Cardiac septum (tissue), 1 donor: Measurements from ENCODE around the gene ARL17A. TPM values are rescaled to one million over a fixed set of nuclear protein-coding genes. Genes with fewer than 3 reads are reported as not detected.
"Not testable (repeated sequence)": the region's sequence is repeated elsewhere in the genome, so short reads cannot be mapped to it uniquely, and the experiment has no call there.

ENCODE experiments used
- DNase-seq: peaks from one replicate; pipeline ENCODE4 v3.0.0-alpha.2; 2020; ENCODE audit warnings: low spot score
- intact Hi-C: fragments of 100-400 bp; cut with DNase I; formaldehyde crosslinking; loops from one replicate; pipeline ENCODE4 v1.14.0; 2022
- long read RNA-seq: library from polyadenylated mRNA; unstranded; transcript quantifications from one replicate; pipeline ENCODE4 v2.0.0, GENCODE V29; 2021
- total RNA-seq: library from RNA; stranded (reverse); fragmentation: NEBNext Ultra II Directional; extraction: Animal tissue kit (Norgen Biotek cat#: 25700); gene quantifications from one replicate; pipeline ENCODE4 v1.2.1, GENCODE V29; 2021
- donor health status: DM: no; HTN: no; CAD: no.

ARL17A gene
- total RNA-seq, result 4.8 TPM
- long read RNA-seq, partial matches to known transcripts, result 0 of 29 reads
- long read RNA-seq, other reads (novel, unspliced or antisense), result 27 of 29 reads

- intact Hi-C loops, result not testable (repeated sequence)
- DNase-seq, result peak; percentile 90
Observed at GRCh38 chr17:46579083-46580075, at the start of gene ARL17A. ARL17A (minus strand) TSS chr17:46579691; CDS start chr17:46576322, 3,369 bp downstream.

- DNase-seq, intact Hi-C loops: not testable (repeated sequence)
Observed at GRCh38 chr17:46628753-46629436, 49.4 kb upstream of the ARL17A start.

DNA sequence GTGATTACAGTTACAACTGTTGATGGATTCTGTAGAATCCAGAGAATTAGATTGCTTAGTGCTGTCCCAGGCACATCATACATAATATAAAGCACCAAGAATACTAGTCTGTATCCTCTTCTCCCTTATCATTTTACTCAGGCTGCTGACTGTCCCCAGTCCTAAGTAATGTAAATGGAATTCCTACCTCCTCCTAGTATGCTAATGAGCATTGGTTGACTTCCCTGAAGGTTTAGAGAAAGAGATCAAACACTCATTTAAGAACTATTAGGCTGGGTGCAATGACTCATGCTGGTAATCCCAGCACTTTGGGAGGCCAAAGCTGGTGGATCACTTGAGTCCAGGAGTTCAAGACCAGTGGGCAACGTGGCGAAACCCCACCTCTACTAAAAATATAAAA lies 48.0 kb upstream of the ARL17A start:
- DNase-seq, result not testable (repeated sequence)

DNA sequence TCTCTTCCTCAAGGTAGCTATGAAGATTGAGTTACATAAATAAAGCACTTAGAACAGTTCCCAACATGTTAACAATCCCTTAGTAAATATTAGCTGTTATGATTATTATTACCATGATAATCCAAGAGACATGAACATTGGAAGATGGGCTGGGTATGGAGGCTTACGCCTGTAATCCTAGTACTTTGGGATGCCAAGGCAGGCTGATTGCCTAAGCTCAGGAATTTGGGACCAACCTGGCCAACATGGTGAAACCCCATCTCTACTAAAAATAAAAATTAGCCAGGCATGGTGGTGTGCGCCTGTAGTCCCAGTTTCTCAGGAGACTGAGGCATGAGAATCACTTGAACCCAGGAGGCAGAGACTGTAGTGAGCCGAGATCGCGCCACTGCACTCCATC lies 45.2 kb upstream of the ARL17A start:
- DNase-seq, intact Hi-C loops: not testable (repeated sequence)

More for the DNA sequence above, 48.0 kb upstream of the ARL17A start:
- intact Hi-C loops, result not testable (repeated sequence)

DNA sequence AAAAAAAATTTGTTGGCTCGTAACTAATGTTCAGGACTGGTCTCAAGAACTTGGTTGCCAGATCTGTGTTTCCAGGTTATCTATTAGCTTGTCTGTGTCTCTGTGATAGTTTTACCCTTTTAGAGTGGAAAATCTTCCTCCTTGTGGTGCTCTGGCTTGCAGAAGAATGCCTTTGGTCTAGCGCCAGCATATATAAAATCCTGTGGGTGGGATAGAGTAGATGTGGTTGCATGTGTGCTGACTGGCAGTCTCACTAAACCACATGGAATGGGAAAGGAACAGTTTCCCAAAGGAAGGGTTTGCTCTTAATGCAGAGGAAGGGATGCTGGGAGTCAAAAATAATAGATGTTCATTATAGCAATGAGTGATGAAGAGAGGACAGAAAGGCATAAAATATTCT lies 44.3 kb upstream of the ARL17A start:
- intact Hi-C loops, result not testable (repeated sequence)

GRCh38 chr17:46618975-46619374 lies 39.5 kb upstream of the ARL17A start:
- intact Hi-C loops, DNase-seq: not testable (repeated sequence)

More for the DNA sequence above, 44.3 kb upstream of the ARL17A start:
- not testable (repeated sequence) for DNase-seq

- intact Hi-C loops, DNase-seq: not testable (repeated sequence)
Observed at GRCh38 chr17:46617121-46617520, 37.6 kb upstream of the ARL17A start.

- intact Hi-C loops, DNase-seq: not testable (repeated sequence)
Observed at GRCh38 chr17:46613876-46614275, 34.4 kb upstream of the ARL17A start.

- intact Hi-C loops, DNase-seq: not testable (repeated sequence)
Observed at GRCh38 chr17:46611304-46611703, 31.8 kb upstream of the ARL17A start.

GRCh38 chr17:46603125-46603524 lies 23.6 kb upstream of the ARL17A start:
- DNase-seq, intact Hi-C loops: not testable (repeated sequence)

GRCh38 chr17:46600767-46601166 lies 21.3 kb upstream of the ARL17A start:
- intact Hi-C loops, DNase-seq: not testable (repeated sequence)

GRCh38 chr17:46598344-46598931 lies 18.9 kb upstream of the ARL17A start:
- intact Hi-C loops, result not testable (repeated sequence)

GRCh38 chr17:46591332-46591731 lies 11.8 kb upstream of the ARL17A start:
- DNase-seq, intact Hi-C loops: not testable (repeated sequence)

More at GRCh38 chr17:46598344-46598931, 18.9 kb upstream of the ARL17A start:
- not testable (repeated sequence) for DNase-seq

DNA sequence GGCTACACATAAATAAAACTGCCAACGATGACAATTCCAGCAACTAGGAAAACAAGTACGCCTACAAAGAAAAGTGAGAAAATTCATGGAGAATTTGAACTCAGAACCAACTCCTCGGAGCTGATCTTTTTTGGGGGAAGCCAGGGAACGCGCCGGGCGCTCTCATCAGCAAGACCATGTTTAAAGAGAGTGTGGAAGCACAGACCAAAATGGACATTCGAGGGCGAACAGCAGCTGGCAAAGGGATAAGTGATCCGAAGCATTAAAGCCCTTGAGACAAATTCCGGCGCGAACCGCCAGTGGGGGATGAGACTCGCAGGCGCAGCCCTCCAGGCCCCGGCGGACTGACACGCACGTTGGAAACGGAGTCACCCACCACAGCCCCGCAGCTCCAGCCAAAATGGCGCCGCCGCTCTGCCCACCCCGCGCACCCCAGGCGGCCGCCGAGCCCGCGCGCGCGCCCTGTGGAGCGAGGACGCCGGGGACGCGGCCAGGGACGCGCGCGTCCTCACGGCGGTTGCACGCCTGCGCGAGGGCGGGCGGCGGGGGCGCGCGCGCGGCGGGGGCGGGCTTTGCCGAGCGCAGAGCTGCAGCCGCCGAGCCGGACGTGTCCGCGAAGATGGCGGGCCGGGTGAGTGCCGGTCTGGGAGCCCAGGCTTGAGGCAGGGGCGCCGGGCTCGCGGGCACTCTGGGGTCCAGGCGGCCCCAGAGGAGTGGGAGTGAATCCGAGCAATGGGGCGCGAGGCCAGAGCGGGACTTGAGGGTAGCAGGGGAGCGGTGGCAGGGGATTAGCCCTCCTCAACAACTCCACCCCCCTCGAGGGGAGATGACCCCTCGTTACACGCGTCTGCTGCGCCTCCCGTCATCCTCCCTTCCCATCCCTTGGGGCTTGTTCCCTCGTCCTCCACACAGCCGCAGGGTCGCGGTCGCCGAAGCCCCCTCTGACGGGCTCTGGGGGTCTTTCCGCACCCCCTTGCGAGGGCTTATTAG lies 11.0 kb upstream of the ARL17A start, which contains the start of gene NSF:
Gene NSF, plus strand, starts transcription at position 513 of the 990 bp plus-strand sequence. Its CDS starts 107 bp downstream, at position 620.
- DNase-seq, intact Hi-C loops: not testable (repeated sequence)

- DNase-seq, intact Hi-C loops: not testable (repeated sequence)
Observed at GRCh38 chr17:46585444-46585843, 6.0 kb upstream of the ARL17A start.

DNA sequence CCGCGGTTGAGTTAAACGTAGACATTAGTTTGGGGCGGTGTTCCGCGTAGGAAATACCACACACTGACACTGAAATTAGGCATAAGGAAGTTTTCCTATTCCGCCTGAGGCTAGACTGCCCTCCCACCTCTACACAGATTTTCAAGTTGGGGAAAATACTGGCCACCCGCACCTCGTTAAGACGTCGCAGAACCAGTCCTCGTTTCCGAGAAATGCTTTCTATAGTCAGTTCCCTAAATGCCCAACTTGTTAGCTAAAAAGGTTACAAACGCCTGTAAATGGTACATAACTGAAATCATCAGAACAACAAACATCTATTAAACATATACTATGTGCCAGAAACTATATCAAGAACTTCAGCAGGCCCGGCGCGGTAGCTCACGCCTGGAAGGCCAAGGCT lies 591 bp upstream of the ARL17A start:
- DNase-seq, intact Hi-C loops: not testable (repeated sequence)

DNA sequence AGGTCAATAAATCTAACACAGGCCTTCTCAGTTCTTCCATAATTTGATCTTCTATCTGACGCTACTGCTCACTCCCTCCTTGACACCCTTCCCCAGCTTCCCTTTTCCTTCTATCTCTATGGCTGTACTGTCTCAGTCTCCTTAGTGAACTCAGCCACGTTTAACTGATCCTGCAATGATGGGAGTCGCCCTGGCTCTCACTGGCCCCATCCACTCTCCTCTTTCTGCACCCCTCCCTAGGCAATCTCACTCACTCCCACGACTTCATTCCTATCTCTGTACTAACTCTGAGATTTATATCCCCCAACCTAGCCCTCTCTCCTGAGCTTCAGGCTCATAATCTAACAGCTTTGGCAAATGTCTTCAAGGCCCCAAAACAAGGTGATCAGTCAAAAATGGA lies 7.7 kb downstream of the ARL17A start:
- intact Hi-C loops, DNase-seq: not testable (repeated sequence)

- not testable (repeated sequence) for DNase-seq
Observed at GRCh38 chr17:46566980-46567379, 12.5 kb downstream of the ARL17A start.

More at GRCh38 chr17:46566980-46567379, 12.5 kb downstream of the ARL17A start:
- intact Hi-C loops, result not testable (repeated sequence)
